DND-41 (cell line): ENCODE results near the gene LRRN4CL.

Experiments used
- ATAC-seq: fragments of 200-7000 bp; cut with Tn5 transposase; 3 replicates; pipeline ENCODE4 v1.9.1; 2021; ENCODE audit warnings: low read depth; ENCODE audit not compliant: insufficient read depth
- DNase-seq: peaks from one replicate; pipeline ENCODE4 v3.0.0-alpha.2; 2020
- H2AFZ ChIP-seq: 2 replicates; pipeline ENCODE4 v1.6.0; 2012; ENCODE audit warnings: low read depth, low read length
- H3K27ac ChIP-seq: 2 replicates; pipeline ENCODE4 v1.5.1; 2012; ENCODE audit warnings: low read length, inconsistent platforms
- H3K27me3 ChIP-seq: fragments of 200-600 bp; sonication (generic); 2 replicates; pipeline ENCODE4 v1.6.0; 2012; ENCODE audit warnings: low read length, mild to moderate bottlenecking, inconsistent platforms; ENCODE audit not compliant: insufficient read depth, poor library complexity
- H3K36me3 ChIP-seq: 2 replicates; pipeline ENCODE4 v1.5.1; 2012; ENCODE audit warnings: low read length, inconsistent platforms; ENCODE audit not compliant: insufficient read depth
- H3K4me1 ChIP-seq: 2 replicates; pipeline ENCODE4 v1.5.1; 2012; ENCODE audit warnings: mild to moderate bottlenecking, low read length; ENCODE audit not compliant: insufficient read depth
- H3K4me2 ChIP-seq: 2 replicates; pipeline ENCODE4 v1.6.0; 2012; ENCODE audit warnings: mild to moderate bottlenecking, moderate library complexity, low read length, inconsistent platforms; ENCODE audit not compliant: insufficient read depth
- H3K4me3 ChIP-seq, 2 experiments: fragments of 200-600 bp in 1 of 2; shearing (Covaris generic) in 1 of 2; 2 replicates each; pipeline ENCODE4 v1.5.1; 2012 to 2016; ENCODE audit warnings: inconsistent platforms in 2 of 2, low read length in 2 of 2, mild to moderate bottlenecking in 2 of 2, low read depth in 1 of 2, moderate library complexity in 1 of 2
- H3K79me2 ChIP-seq: 2 replicates; pipeline ENCODE4 v1.6.0; 2012; ENCODE audit warnings: low read length, inconsistent platforms; ENCODE audit not compliant: insufficient read depth
- H3K9ac ChIP-seq: 2 replicates; pipeline ENCODE4 v1.6.0; 2012; ENCODE audit warnings: low read depth, mild to moderate bottlenecking, inconsistent platforms, low read length, moderate library complexity
- H3K9me3 ChIP-seq: 2 replicates; pipeline ENCODE4 v1.5.1; 2012; ENCODE audit warnings: low read length, moderate library complexity, mild to moderate bottlenecking, inconsistent platforms; ENCODE audit not compliant: insufficient read depth, severe bottlenecking
- H4K20me1 ChIP-seq: 2 replicates; pipeline ENCODE4 v1.6.0; 2012; ENCODE audit warnings: low read length; ENCODE audit not compliant: insufficient read depth
- EZH2 ChIP-seq: IDR thresholded peaks from 3 replicates; pipeline ENCODE4 v1.6.1; 2012; ENCODE audit warnings: borderline replicate concordance, low read depth, mild to moderate bottlenecking, moderate library complexity, low read length, inconsistent platforms; ENCODE audit not compliant: severe bottlenecking
- TF ChIP-seq, protein P1 (sequence below): IDR thresholded peaks from 2 replicates; pipeline ENCODE4 v1.5.1; 2012; ENCODE audit warnings: borderline replicate concordance, low read length, moderate library complexity, mild to moderate bottlenecking; ENCODE audit not compliant: poor library complexity, severe bottlenecking; ENCODE audit errors: extremely low read depth

The LRRN4CL gene

DNA sequence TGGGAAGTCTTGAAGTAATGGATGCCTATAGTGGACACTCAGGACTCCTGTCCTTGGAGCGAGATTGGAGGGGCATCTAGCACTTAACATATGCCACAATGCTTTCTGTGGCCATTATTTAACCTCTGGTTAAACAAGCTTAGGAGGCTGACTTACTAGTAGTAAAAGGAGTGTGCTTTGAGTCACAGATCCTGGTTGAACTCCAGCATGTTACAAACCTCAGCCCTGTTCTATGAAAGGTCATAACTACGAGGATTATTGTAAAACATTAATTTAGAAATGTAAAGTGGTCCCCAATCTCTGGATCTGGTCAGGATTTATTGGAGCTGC is 16.2 kb downstream of the LRRN4CL start:
- DNase-seq = no peak
- Histone ChIP-seq H2AFZ (no peak overlapping the region), H3K9ac (0 out of 2 replicates have a peak overlapping the region, but pooled peaks have one; percentile 90), H3K27ac (no peak overlapping the region), H3K79me2 (peaks cover 78% of the 10 kb centered on the region), H4K20me1 (peaks cover 4% of the 10 kb centered on the region; the same call in 1 of the 2 replicates), H3K36me3 (peaks cover 48% of the 10 kb centered on the region), H3K4me2 (peak overlapping the region; percentile 82), H3K27me3 (no peaks in the 10 kb centered on the region), H3K4me1 (peaks cover 60% of the 10 kb centered on the region), H3K4me3 (peak overlapping the region in 1 of 2 experiments; percentile 91; a peak in 1 of 4 replicates), H3K9me3 (no peaks in the 10 kb centered on the region)
- TF ChIP-seq, protein P1, sequence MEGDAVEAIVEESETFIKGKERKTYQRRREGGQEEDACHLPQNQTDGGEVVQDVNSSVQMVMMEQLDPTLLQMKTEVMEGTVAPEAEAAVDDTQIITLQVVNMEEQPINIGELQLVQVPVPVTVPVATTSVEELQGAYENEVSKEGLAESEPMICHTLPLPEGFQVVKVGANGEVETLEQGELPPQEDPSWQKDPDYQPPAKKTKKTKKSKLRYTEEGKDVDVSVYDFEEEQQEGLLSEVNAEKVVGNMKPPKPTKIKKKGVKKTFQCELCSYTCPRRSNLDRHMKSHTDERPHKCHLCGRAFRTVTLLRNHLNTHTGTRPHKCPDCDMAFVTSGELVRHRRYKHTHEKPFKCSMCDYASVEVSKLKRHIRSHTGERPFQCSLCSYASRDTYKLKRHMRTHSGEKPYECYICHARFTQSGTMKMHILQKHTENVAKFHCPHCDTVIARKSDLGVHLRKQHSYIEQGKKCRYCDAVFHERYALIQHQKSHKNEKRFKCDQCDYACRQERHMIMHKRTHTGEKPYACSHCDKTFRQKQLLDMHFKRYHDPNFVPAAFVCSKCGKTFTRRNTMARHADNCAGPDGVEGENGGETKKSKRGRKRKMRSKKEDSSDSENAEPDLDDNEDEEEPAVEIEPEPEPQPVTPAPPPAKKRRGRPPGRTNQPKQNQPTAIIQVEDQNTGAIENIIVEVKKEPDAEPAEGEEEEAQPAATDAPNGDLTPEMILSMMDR = no peak
- no peak for TF ChIP-seq EZH2
- ATAC-seq = no peak

DNA sequence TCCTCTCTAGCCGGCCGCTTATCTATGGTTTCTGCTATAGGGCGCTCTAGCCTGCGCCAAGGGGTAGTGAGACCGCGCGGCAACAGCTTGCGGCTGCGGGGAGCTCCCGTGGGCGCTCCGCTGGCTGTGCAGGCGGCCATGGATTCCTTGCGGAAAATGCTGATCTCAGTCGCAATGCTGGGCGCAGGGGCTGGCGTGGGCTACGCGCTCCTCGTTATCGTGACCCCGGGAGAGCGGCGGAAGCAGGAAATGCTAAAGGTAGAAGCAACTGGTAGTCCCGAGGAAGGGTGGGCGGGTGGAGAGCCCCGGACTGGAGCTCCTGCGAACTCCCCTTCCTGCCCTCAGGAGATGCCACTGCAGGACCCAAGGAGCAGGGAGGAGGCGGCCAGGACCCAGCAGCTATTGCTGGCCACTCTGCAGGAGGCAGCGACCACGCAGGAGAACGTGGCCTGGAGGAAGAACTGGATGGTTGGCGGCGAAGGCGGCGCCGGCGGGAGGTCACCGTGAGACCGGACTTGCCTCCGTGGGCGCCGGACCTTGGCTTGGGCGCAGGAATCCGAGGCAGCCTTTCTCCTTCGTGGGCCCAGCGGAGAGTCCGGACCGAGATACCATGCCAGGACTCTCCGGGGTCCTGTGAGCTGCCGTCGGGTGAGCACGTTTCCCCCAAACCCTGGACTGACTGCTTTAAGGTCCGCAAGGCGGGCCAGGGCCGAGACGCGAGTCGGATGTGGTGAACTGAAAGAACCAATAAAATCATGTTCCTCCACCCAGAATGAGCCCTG is 17.5 kb downstream of the LRRN4CL start, which contains the start of the genes LBHD1 and UQCC3:
TSS of gene LBHD1 (minus strand) at position 660 of the 782 bp plus-strand sequence. CDS start 2,236 bp downstream, outside the sequence.
TSS of gene UQCC3 (plus strand) at position 66 of the 782 bp plus-strand sequence. CDS start at position 139, 73 bp downstream.
- H4K20me1 ChIP-seq = peaks cover 4% of the 10 kb centered on the region; the same call in 1 of the 2 replicates
- H3K9ac ChIP-seq = peak within 1 kb of the TSS; percentile 90
- H3K79me2 ChIP-seq = peaks cover 78% of the 10 kb centered on the region
- peak; percentile 85 for DNase-seq
- H2AFZ ChIP-seq = peak within 1 kb of the TSS; percentile 81
- H3K27me3 ChIP-seq = no peaks in the 10 kb centered on the region
- H3K27ac ChIP-seq = peak within 1 kb of the TSS; percentile 94
- peak within 1 kb of the TSS; percentile 77 to 91 for H3K4me3 ChIP-seq
- H3K9me3 ChIP-seq = no peaks in the 10 kb centered on the region
- peaks cover 59% of the 10 kb centered on the region for H3K4me1 ChIP-seq
- peak within 1 kb of the TSS; percentile 82 for H3K4me2 ChIP-seq
- peaks cover 47% of the 10 kb centered on the region for H3K36me3 ChIP-seq
- TF ChIP-seq, protein P1 = no peak
- TF ChIP-seq EZH2 = no peak
- peak; percentile 88 for ATAC-seq

DNA sequence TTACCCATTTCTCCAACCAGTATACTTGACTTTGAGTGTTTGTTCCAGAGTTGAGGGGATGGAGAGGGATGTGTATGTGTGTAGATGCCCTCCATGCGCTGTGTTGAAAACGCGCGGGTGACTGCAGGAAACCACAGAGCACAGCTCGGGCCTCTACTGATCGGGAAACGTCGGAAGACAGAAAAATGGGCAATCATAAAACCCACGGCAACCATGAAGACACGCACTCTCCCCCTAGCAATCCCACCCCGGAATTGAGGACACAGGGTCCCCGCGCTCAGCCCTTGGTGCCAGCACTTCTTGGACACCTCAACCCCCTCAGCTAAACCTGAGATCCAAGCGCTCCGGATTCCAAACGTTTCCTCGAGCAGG is 18.1 kb downstream of the LRRN4CL start:
- DNase-seq (no peak), ATAC-seq (peak; percentile 23)
- H3K79me2 ChIP-seq = peaks cover 78% of the 10 kb centered on the region
- TF ChIP-seq, protein P1 = no peak
- TF ChIP-seq EZH2 = no peak
- peak overlapping the region; percentile 90 for H3K9ac ChIP-seq
- peaks cover 8% of the 10 kb centered on the region for H4K20me1 ChIP-seq
- H3K36me3 ChIP-seq = peaks cover 47% of the 10 kb centered on the region
- peak overlapping the region; percentile 82 for H3K4me2 ChIP-seq
- peak overlapping the region; percentile 94 for H3K27ac ChIP-seq
- H3K9me3 ChIP-seq = no peaks in the 10 kb centered on the region
- H3K27me3 ChIP-seq = no peaks in the 10 kb centered on the region
- H3K4me3 ChIP-seq = peak overlapping the region; percentile 77 to 91
- peak overlapping the region; percentile 81 for H2AFZ ChIP-seq
- H3K4me1 ChIP-seq = peaks cover 59% of the 10 kb centered on the region
